Measurements from ENCODE around the gene TP53I3. TPM values are rescaled to one million over a fixed set of nuclear protein-coding genes. Genes with fewer than 3 reads are reported as not detected.

Gene TP53I3
- total RNA-seq, 2 experiments from 2014 or later = 0.38 to 0.82 TPM

- H3K9me2 ChIP-seq (ENCODE audit: insufficient read depth, low read length) = no peaks in the 10 kb centered on the region
- no peak overlapping the region for H2AFZ ChIP-seq (ENCODE audit: low read length)
- no peak for TF ChIP-seq CTCF (conservative IDR thresholded peaks at IDR 0.05; ENCODE audit: low read length)
- TF ChIP-seq EZH2phosphoT487 (IDR thresholded peaks at IDR 0.05; ENCODE audit: borderline replicate concordance, low read depth, low read length) = no peak
- intact Hi-C loops (cut with micrococcal nuclease; ENCODE audit: unreplicated experiment) = no loop called here
- POLR2A ChIA-PET = interaction anchor here (1.0 kb wide), 1 partner anchor 11 kb away, joined by 6 read pairs; no protein-coding TSS in a partner anchor
- no peak overlapping the region for H3K4me2 ChIP-seq (ENCODE audit: low read length)
- CTCF ChIA-PET (ENCODE audit: unreplicated experiment) = no interaction called here
- no peak overlapping the region for H3K4me3 ChIP-seq (ENCODE audit: low read depth, low read length, poor library complexity, severe bottlenecking)
- peaks cover under 1% of the 10 kb centered on the region for H3K4me1 ChIP-seq (ENCODE audit: insufficient read depth, low read length, poor library complexity, severe bottlenecking)
- H3K36me3 ChIP-seq (ENCODE audit: insufficient read depth, low read length) = peaks cover 36% of the 10 kb centered on the region
- H3K79me2 ChIP-seq (ENCODE audit: insufficient read depth, low read depth, low read length) = peaks cover 9% of the 10 kb centered on the region; the same call in 1 of the 2 replicates
- no peak overlapping the region for H3K27ac ChIP-seq (ENCODE audit: low read depth, low read length, poor library complexity, severe bottlenecking)
- H3K9me3 ChIP-seq (ENCODE audit: low read length) = no peaks in the 10 kb centered on the region
- no peaks in the 10 kb centered on the region for H4K20me1 ChIP-seq (ENCODE audit: insufficient read depth, low read length)
- no peak for DNase-seq (ENCODE audit: low spot score)
- BruUV-seq (replicated peaks) = no TSS peak
Observed at GRCh38 chr2:24040511-24040910, 44.1 kb downstream of the TP53I3 start.

GRCh38 chr2:24038786-24039499 is 45.7 kb downstream of the TP53I3 start:
- H3K9me2 ChIP-seq (ENCODE audit: insufficient read depth, low read length) = no peaks in the 10 kb centered on the region
- no peak overlapping the region for H2AFZ ChIP-seq (ENCODE audit: low read length)
- H3K9me3 ChIP-seq (ENCODE audit: low read length) = no peaks in the 10 kb centered on the region
- peaks cover 15% of the 10 kb centered on the region for H3K79me2 ChIP-seq (ENCODE audit: insufficient read depth, low read depth, low read length)
- H3K4me2 ChIP-seq (ENCODE audit: low read length) = no peak overlapping the region
- BruUV-seq (replicated peaks) = no TSS peak
- no peak overlapping the region for H3K27ac ChIP-seq (ENCODE audit: low read depth, low read length, poor library complexity, severe bottlenecking)
- DNase-seq (ENCODE audit: low spot score) = no peak
- H3K36me3 ChIP-seq (ENCODE audit: insufficient read depth, low read length) = peaks cover 40% of the 10 kb centered on the region
- intact Hi-C loops (cut with micrococcal nuclease; ENCODE audit: unreplicated experiment) = no loop called here
- ChIA-PET POLR2A (no interaction called here), CTCF (ENCODE audit: unreplicated experiment) (no interaction called here)
- TF ChIP-seq EZH2phosphoT487 (IDR thresholded peaks at IDR 0.05; ENCODE audit: borderline replicate concordance, low read depth, low read length) (no peak), CTCF (conservative IDR thresholded peaks at IDR 0.05; ENCODE audit: low read length) (no peak)
- H3K4me1 ChIP-seq (ENCODE audit: insufficient read depth, low read length, poor library complexity, severe bottlenecking) = no peaks in the 10 kb centered on the region
- H3K4me3 ChIP-seq (ENCODE audit: low read depth, low read length, poor library complexity, severe bottlenecking) = no peak overlapping the region
- 0 out of 2 replicates have a peak, but pooled peaks cover under 1% of the 10 kb centered on the region for H4K20me1 ChIP-seq (ENCODE audit: insufficient read depth, low read length)

Small RNAs within 50 kb of the gene (small RNA-seq; reads per million reads assigned to genes)
- not detected for gene RNU6-370P

Other genes with a start within 250 kb of the TP53I3 start
- gene ATAD2B, start 157.7 kb downstream of the TP53I3 start, total RNA-seq (2014; rRNA removed; shearing (Covaris generic)) = 7.8 and 9.4 TPM in 2 replicates
- 19.4 and 21.7 TPM in 2 replicates for gene ATAD2B, start 157.7 kb downstream of the TP53I3 start, total RNA-seq (2022)
- 10.0 and 11.3 TPM in 2 replicates for gene UBXN2A, start 144.4 kb downstream of the TP53I3 start, total RNA-seq (2014; rRNA removed; shearing (Covaris generic))
- gene UBXN2A, start 144.4 kb downstream of the TP53I3 start, total RNA-seq (2022) = 15.4 and 16.2 TPM in 2 replicates
- gene MFSD2B, start 74.7 kb downstream of the TP53I3 start, total RNA-seq (2014; rRNA removed; shearing (Covaris generic)) = 0.09 TPM in 1 of 2 replicates, not detected in the other
- 0.39 and 1.0 TPM in 2 replicates for gene MFSD2B, start 74.7 kb downstream of the TP53I3 start, total RNA-seq (2022)
- 10.9 and 13.9 TPM in 2 replicates for gene WDCP, start 37.4 kb downstream of the TP53I3 start, total RNA-seq (2014; rRNA removed; shearing (Covaris generic))
- 21.0 and 22.8 TPM in 2 replicates for gene WDCP, start 37.4 kb downstream of the TP53I3 start, total RNA-seq (2022)
- gene FKBP1B, start 35.1 kb downstream of the TP53I3 start, total RNA-seq (2014; rRNA removed; shearing (Covaris generic)) = 1.5 and 3.2 TPM in 2 replicates
- gene FKBP1B, start 35.1 kb downstream of the TP53I3 start, total RNA-seq (2022) = 1.5 and 1.6 TPM in 2 replicates
- gene SF3B6, start 8.5 kb downstream of the TP53I3 start, total RNA-seq (2014; rRNA removed; shearing (Covaris generic)) = 136 and 143 TPM in 2 replicates
- gene SF3B6, start 8.5 kb downstream of the TP53I3 start, total RNA-seq (2022) = 108 and 112 TPM in 2 replicates
- not detected in 2 replicates for gene PFN4, start 38.5 kb upstream of the TP53I3 start, total RNA-seq (2014; rRNA removed; shearing (Covaris generic))
- not detected in 2 replicates for gene PFN4, start 38.5 kb upstream of the TP53I3 start, total RNA-seq (2022)
- 3.8 and 5.5 TPM in 2 replicates for gene FAM228B, start 38.6 kb upstream of the TP53I3 start, total RNA-seq (2014; rRNA removed; shearing (Covaris generic))
- gene FAM228B, start 38.6 kb upstream of the TP53I3 start, total RNA-seq (2022) = 9.6 and 14.1 TPM in 2 replicates
- 0.25 and 0.49 TPM in 2 replicates for gene FAM228A, start 90.2 kb upstream of the TP53I3 start, total RNA-seq (2014; rRNA removed; shearing (Covaris generic))
- 0.31 and 0.46 TPM in 2 replicates for gene FAM228A, start 90.2 kb upstream of the TP53I3 start, total RNA-seq (2022)